Measurements from ENCODE around the gene GPATCH8. TPM values are rescaled to one million over a fixed set of nuclear protein-coding genes. Genes with fewer than 3 reads are reported as not detected.
A peak's percentile ranks its signal among the peaks of the same experiment; 100 is the strongest.

Gene GPATCH8
- total and polyA plus RNA-seq, 9 of the 15 experiments (the other 6 are each of a cell fraction or from before 2014, with no cell fraction given) = 10.6 to 29.6 (median 13.2) TPM

- TF ChIP-seq, protein P1, sequence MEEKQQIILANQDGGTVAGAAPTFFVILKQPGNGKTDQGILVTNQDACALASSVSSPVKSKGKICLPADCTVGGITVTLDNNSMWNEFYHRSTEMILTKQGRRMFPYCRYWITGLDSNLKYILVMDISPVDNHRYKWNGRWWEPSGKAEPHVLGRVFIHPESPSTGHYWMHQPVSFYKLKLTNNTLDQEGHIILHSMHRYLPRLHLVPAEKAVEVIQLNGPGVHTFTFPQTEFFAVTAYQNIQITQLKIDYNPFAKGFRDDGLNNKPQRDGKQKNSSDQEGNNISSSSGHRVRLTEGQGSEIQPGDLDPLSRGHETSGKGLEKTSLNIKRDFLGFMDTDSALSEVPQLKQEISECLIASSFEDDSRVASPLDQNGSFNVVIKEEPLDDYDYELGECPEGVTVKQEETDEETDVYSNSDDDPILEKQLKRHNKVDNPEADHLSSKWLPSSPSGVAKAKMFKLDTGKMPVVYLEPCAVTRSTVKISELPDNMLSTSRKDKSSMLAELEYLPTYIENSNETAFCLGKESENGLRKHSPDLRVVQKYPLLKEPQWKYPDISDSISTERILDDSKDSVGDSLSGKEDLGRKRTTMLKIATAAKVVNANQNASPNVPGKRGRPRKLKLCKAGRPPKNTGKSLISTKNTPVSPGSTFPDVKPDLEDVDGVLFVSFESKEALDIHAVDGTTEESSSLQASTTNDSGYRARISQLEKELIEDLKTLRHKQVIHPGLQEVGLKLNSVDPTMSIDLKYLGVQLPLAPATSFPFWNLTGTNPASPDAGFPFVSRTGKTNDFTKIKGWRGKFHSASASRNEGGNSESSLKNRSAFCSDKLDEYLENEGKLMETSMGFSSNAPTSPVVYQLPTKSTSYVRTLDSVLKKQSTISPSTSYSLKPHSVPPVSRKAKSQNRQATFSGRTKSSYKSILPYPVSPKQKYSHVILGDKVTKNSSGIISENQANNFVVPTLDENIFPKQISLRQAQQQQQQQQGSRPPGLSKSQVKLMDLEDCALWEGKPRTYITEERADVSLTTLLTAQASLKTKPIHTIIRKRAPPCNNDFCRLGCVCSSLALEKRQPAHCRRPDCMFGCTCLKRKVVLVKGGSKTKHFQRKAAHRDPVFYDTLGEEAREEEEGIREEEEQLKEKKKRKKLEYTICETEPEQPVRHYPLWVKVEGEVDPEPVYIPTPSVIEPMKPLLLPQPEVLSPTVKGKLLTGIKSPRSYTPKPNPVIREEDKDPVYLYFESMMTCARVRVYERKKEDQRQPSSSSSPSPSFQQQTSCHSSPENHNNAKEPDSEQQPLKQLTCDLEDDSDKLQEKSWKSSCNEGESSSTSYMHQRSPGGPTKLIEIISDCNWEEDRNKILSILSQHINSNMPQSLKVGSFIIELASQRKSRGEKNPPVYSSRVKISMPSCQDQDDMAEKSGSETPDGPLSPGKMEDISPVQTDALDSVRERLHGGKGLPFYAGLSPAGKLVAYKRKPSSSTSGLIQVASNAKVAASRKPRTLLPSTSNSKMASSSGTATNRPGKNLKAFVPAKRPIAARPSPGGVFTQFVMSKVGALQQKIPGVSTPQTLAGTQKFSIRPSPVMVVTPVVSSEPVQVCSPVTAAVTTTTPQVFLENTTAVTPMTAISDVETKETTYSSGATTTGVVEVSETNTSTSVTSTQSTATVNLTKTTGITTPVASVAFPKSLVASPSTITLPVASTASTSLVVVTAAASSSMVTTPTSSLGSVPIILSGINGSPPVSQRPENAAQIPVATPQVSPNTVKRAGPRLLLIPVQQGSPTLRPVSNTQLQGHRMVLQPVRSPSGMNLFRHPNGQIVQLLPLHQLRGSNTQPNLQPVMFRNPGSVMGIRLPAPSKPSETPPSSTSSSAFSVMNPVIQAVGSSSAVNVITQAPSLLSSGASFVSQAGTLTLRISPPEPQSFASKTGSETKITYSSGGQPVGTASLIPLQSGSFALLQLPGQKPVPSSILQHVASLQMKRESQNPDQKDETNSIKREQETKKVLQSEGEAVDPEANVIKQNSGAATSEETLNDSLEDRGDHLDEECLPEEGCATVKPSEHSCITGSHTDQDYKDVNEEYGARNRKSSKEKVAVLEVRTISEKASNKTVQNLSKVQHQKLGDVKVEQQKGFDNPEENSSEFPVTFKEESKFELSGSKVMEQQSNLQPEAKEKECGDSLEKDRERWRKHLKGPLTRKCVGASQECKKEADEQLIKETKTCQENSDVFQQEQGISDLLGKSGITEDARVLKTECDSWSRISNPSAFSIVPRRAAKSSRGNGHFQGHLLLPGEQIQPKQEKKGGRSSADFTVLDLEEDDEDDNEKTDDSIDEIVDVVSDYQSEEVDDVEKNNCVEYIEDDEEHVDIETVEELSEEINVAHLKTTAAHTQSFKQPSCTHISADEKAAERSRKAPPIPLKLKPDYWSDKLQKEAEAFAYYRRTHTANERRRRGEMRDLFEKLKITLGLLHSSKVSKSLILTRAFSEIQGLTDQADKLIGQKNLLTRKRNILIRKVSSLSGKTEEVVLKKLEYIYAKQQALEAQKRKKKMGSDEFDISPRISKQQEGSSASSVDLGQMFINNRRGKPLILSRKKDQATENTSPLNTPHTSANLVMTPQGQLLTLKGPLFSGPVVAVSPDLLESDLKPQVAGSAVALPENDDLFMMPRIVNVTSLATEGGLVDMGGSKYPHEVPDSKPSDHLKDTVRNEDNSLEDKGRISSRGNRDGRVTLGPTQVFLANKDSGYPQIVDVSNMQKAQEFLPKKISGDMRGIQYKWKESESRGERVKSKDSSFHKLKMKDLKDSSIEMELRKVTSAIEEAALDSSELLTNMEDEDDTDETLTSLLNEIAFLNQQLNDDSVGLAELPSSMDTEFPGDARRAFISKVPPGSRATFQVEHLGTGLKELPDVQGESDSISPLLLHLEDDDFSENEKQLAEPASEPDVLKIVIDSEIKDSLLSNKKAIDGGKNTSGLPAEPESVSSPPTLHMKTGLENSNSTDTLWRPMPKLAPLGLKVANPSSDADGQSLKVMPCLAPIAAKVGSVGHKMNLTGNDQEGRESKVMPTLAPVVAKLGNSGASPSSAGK (IDR thresholded peaks at IDR 0.05) = no peak
- TF ChIP-seq NR3C1 (CRISPR knock-in tag; IDR thresholded peaks at IDR 0.05) (no peak), ZNF644 (tag; IDR thresholded peaks at IDR 0.05; ENCODE audit: low read depth) (peak; percentile 28; the same call in 1 of the 2 replicates), SMAD3 (CRISPR knock-in tag; conservative IDR thresholded peaks at IDR 0.05) (no peak), SAFB (IDR thresholded peaks at IDR 0.05; ENCODE audit: borderline replicate concordance, low read depth, low read length) (no peak), ELF4 (CRISPR knock-in tag; IDR thresholded peaks at IDR 0.05) (no peak), DNMT1 (IDR thresholded peaks at IDR 0.05) (no peak), RBM15 (IDR thresholded peaks at IDR 0.05; ENCODE audit: insufficient read depth, low read length) (no peak), GATAD2B (IDR thresholded peaks at IDR 0.05; ENCODE audit: borderline replicate concordance) (no peak), POLR3A (IDR thresholded peaks at IDR 0.05; ENCODE audit: borderline replicate concordance, extremely low read depth, insufficient read depth, insufficient read length) (no peak), TOE1 (IDR thresholded peaks at IDR 0.05; ENCODE audit: borderline replicate concordance) (peak; percentile 42; the same call in 1 of the 2 replicates), TOE1 (CRISPR knock-in tag; IDR thresholded peaks at IDR 0.05; ENCODE audit: borderline replicate concordance, low read depth) (no peak), ZNF695 (CRISPR knock-in tag; IDR thresholded peaks at IDR 0.05) (no peak), ZFX (CRISPR knock-in tag; IDR thresholded peaks at IDR 0.05) (no peak), ARID1B (IDR thresholded peaks at IDR 0.05) (peak; percentile 60)
Observed at GRCh38 chr17:44546671-44547606, 43.7 kb upstream of the GPATCH8 start (continued).

Data from K562 (cell line).